SIG-M5 (cell line): Measurements from ENCODE around the gene DCST2.

Experiments
- DNase-seq: peaks from one replicate; lab custom pipeline; 2025; lab: John Stamatoyannopoulos, UW

The DCST2 gene

DNA sequence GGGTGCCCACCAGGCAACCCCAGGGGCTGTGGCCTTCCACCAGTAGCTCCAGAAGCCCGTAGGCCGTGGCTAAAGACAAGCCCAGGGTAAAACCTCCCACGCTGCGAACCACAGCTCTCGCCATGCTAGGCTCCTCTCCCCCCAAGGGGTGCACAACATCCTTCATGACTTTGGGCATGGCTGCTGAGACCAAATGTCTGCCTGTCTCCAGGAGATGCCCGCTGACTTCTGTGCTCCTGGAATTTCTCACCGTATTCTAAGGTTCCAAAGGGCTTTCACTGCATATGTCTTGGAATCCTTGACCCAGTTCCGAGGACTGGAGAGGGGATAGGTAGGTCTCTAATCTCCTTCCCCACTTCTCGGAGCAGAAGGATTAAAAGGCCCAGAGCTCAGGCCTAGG is at the start of gene DCST2, which contains the start of gene DCST1:
Gene DCST2, minus strand, starts transcription at position 258 of the 400 bp plus-strand sequence. Its CDS starts 80 bp downstream, at position 178.
Gene DCST1, plus strand, starts transcription at position 301 of the 400 bp plus-strand sequence. CDS start 213 bp downstream, outside the sequence.
- no peak for DNase-seq

DNA sequence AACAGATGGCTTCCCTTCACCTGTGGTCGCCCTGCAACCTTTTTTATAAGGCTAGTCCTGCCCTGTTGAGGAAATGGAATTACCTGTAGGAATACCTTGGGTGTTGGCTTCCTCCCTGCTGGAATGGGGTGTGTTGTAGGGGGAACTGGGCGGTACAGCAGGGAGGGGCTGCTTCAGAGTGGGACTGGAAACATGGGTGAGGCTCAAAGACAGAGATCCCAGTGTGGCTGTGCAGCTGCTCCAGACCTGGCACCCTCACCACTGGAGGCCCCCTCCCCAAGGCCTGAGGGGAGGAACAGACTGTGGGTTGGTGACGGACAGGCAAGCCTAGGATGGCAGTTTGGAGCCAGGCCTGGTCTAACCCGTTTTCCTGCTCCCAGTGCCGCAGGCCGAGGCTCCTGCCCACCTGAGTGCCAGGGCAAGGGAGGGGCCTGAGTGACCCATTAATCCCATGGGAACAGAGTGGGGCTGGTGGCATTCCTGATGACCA is 49.5 kb upstream of the DCST2 start:
- no peak for DNase-seq

DNA sequence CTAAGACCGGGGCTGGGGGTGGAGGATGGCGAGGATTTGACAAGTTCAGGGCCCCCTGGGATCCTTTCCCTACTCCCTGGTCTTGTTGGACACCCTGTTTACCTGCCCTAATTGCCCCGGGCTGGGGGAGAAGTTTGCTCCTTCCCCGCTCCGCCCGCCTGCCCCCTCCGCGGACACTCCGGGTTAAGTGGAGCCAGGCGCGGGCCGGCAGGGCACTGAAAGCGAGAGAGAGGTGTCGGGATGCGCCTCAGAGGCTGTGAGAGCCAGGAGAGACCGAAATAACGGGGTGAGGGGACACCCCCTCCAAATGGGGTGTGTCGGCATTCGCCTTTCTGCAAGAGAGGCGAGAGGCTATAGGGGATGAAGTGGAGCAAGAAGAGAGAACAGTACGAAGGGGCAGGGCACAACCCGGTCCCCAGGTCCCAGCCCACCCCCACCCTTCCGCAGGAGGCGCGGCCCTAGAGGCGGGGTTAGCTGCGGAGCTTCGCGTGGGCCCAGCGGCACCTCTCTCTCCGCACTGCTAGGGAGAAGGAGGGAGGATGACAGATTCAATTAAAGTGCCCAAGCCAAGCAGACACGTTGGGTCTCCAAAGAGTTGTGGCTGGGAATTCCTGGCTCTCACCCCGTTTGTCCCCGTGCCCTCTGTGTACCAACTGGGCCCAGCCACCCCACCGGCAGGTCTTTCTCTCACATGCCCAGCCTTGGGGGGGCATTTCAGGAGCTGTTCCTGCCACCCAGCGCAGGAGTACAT is 48.9 kb upstream of the DCST2 start:
- no peak for DNase-seq

DNA sequence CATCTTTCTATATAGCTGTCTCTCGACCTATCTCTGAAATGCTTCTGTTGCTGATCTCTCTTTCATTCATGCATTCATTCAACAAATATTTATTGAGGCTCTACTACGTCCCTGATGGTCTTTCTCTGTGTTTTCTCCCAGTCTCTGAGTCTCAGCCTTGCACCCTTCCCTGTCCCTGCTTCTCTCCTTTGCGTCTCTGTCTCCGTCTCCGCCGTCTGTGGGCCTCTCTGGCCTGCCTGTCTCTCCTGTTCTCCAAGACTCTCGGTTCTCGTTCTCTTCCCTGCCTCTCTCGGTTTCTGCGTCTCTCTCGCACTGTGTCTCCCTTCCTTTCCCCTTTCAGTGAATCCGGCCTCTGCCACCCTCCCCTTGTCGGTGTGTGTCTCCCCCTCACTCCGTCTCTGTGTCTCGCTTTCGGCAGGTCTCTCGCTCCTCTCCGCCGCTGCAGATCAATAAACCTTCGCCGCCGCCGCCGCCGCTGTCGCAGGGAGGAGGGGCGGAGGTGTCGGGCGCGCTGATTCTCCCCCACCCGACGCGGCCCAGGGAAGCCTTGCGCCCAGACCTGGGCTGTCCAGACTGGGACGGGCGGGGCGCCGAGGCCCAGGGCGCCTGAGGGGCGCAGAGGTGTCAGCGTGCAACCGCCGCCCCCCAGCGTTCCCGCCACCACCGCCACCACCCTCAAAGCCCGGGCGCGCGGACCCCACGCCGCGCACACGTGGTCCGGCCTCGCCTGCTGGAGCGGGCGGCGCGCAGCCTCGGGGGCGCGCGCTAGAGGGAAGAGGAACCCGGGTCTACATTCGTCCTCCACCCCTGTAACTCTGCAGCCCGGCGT is 48.1 kb upstream of the DCST2 start:
- no peak for DNase-seq

DNA sequence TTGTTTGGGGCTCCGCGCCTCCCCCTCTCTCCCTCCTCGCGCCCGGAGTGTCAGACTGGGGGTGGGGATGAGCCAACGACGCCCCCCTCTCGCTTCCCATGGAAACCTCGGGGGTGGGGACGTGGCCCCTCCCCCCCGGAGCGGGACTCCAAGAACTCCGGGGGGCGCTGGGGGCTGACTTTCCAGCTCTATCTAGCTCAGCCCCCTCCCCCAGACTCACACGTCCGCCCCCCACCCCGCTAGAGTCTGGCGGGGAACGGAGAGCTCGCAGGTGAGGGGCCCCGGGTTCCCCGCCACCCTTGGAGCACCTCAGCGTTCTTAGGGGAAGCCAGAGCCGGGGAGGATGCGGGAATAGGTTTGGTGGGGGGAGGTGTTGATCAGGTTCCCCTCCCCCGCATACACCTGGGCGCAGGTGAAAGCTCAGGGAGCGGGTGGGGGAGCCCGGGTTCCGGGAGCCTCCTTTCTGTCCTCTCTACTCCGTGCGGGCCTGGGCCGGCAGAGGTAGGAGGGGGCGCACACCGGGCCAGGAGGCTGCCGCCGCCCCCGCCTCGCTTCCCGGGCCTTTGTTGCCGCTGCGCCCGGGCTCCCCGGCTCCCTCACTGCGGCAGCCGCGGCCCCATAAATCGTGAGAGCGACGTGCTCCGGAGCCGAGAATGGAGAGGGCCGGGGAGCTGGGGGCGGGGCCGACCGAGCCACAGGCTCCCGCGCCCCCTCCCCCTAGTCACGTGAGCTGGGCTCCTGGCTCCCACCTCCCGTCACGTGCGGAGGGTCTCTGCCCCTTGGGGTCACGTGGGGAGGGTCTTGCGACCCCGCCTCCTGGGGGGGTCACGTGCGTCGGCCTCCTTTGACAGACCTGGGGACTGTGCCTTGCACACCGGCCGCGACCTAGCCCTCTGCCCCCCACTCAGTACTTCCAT is 47.0 kb upstream of the DCST2 start:
- no peak for DNase-seq

DNA sequence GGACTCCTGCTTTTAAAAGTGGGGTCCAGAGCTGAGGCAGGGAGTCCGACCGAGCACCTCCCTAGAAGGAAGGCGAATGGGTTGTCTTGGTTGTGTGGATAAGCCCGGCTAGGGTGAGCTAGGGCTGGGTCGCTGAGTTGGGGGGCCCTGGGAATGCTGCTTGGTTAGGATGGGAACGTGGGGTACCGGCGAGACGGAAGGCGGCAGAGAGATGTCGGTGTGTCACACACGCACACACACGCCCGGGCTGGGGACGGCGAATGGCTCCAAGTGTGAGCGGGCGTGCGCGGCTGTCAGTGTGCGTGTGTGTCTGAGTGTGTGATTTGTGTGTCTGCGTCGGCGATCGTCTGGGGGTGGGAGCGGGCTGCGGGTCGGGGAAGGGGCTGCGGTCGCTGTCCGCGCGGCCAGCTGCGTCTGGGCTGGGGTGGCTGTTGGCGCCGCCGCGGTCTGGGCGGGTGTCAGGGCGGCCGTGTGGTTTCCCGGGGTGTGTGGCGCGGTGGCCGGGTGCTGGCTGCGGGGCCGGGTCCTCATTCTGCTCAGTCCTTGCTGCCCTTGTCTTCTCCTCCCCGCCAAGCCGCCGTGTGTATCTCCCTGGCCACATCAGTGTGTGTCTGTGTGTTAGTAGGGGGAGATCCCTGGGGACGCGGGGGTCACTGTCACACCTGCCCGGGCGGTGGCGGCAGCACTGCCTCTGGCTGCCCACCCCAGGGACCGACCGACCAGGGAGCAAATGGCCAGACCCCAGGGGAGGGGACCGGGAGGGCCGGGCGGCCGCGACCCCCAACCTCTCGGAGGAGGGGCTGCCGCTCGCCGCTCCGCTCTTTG is 46.1 kb upstream of the DCST2 start:
- no peak for DNase-seq

DNA sequence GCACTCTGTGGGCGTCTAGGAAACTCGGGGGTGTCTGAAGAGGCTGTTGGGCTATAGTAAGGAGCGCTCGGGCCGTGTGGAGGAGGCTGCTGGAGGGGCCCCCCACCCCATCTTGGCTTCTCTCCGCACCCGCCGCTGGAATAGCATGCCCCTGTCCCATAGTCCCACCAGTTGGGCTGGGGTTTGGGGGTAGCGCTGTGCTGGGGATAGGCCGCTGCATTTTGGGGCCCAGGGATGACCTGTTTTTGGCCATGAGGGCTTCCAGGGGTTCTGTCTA is 45.6 kb upstream of the DCST2 start:
- no peak for DNase-seq

DNA sequence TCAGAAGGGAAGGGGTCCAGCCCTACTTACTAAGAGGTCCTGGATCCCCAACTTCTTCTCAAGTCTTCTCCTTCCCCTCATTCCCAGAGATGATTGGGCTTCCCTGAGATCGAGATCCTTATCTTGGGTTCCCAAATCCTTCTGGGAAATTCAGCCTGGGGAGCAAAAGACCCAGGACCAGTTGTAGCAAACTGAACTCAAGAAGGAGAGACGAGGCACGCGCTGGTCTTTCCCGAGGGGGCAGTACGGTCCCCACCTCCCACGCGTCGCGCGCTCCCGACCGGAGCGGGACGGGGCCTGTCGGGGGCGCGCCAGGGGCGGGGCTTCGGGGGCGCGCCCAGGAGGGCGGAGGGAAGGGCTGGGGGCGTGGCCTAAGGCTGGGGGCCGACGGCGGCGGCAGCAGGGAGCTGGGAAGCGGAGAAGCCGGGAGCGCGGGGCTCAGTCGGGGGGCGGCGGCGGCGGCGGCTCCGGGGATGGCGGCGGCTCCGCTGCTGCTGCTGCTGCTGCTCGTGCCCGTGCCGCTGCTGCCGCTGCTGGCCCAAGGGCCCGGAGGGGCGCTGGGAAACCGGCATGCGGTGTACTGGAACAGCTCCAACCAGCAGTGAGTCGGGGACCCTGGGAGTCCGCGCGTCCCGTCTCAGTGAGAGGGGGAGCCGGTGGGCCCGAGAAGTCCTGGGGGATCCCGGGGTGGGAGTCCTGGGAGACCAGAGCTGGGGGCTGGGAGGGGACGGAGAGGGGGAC is 45.1 kb upstream of the DCST2 start, which contains the start of gene EFNA3:
Gene EFNA3, plus strand, starts transcription at position 369 of the 741 bp plus-strand sequence. Its CDS starts 105 bp downstream, at position 474.
- no peak for DNase-seq

DNA sequence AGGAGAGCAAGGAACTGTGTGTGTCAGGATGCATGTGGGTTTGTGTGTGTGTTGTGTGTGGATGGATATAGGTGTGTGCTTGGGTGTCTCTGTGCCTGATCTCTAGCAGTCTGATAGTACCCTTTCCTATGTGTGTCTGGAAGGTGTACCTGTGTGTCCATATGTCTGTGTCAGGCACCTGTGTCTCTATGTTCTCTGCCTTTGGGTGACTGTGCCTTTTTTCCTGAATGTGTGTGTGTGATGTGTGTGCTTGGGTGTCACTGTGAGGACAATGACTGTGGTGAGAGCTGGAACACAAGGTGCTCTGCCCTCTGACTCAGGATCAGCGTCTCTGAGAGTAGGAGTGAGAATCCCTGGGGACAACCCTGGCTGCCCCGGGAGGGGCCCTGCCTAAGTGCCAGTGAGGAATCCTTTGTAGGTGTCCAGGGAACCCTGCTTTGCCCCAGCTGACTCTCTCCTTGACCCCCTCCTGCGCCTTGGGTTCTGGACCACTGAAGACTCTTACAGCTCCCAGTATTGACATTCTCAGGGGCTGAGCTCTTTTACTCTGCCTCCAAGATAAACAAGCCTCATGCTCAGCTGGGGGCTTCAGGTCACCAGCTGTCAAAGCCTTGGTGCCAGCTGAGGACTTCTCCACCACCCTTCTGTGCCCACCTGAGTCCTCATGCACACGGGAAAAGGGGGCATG is 44.3 kb upstream of the DCST2 start:
- DNase-seq = no peak

DNA sequence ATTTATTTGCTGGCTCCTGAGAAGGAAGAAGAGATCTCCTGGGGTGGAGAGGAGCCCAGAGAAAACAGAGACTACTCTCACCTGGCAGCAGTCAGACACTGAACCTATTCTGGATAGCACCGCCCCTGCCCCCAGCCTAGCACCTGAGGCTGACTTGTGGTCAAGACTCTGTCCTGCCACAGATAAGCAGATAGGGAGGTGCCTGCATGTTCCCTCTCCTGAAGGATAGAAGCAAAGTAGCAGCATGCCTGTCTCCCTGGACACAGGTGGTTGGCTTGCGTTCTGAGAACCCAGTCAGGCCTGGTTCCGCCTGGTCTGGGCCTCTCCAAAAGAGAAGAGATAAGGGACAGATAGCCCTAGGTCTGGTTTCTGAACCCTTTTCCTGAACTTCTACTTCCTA is 43.8 kb upstream of the DCST2 start:
- DNase-seq = no peak

DNA sequence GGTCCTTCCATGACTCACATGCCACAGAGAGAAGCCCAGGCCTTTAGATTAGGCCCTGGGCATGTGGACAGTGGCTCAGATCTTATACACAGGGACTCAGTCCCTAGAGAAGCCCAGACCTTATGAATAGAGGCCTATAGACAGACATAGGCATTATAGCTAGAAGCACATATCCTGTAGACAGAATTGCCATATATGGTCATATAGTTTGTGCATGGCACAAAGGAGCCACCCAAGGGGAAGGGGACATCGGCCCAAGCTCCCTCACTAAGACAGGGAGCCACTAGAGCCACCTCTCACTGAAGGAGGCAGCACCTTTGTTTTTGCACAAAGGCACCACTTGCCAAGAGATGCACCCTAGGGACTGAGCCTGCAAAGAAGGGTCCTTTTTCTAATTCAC is 42.8 kb upstream of the DCST2 start:
- no peak for DNase-seq

DNA sequence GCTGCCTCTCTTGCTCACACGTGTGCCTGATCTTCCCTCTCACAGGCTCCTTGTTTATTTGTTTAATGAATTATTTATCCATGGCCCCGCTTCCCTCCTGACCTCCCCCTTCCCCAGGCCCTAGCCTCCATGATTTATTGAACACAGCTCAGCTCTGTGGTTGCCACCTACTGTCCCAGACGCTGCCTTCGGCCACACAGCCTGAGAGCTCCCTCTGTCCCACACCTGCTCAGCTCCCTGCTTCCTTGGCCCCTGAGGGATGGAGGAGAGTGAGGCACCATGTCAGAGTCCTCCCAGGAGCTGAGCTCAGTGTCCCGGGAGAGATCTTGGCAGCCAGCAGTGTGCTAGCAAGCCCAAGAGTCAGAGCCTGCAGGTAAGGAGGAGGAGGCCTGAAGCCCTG is 42.0 kb upstream of the DCST2 start:
- DNase-seq = no peak

DNA sequence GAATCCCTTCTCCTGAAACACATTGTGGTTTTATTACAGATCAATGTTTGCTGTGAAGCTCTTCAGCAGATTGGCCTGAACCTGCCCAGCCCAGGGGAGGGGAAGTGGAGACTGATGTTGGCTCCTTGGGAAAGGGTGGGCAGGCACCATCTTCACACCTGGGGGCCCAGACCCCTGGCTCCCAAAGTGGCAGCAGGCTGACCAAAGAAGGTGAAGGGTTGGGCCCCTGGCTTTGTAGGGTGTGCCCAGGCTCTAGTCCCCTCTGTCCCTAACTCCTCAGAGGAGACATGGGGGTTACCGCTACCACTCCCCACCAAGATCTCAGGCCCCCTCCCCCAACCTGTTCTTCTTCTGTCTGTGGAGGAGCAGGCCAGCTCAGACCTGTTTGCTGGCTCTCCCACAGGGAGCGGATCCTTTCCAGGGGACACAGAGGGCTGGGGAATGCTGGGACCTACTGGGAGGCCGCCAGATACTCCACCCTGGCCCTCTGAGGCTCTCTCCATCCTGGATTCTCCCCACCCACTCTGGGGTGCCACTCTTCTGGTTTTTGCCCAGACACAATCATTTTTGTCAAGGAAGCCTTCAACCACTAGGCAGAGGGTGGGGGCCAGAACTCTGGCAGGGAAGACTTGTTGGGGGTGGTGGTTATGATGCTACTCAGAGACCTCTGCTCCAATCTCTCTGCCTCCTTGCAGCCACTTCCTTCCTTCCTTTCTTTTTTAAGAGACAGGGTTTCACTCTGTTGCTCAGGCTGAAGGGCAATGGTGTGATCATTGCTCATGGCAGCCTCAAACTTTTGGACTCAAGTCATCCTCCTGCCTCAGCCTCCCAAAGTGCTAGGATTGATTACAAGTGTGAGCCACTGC is 40.0 kb upstream of the DCST2 start:
- no peak for DNase-seq

DNA sequence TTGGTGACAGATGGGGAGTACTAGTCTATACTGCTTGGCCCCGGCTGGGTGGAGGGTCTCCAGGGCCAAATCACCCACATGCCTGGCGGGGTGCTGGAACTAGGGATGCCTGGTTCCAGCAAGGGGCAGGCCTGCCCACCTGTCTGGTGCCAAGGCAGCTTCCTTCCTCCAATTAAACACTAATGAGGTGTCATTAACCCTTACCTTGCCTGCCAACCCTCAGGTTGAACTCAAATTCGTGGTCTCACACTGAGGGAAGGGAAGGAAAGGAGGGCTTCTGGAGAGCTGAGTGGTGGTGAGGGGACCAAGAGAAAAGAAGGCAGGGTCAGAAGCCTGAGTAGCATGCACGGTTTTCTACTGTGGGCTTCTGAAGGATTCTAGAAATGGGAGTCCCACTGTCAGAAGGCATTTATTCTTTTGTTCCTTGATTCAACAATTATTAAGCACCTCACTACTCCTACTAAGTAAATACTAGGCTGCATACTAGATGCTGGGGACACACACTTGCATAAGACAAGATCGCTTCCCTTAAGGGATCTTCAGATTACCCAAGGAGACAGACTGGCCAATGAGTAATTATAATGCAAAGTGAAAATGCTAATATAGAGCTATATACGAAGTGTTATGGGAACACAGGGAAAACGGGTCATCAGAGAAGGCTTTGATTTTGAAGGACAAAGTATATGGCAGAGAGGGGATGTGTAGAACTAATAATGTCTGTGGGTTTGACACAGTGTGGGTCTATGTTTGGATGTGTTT is 39.1 kb upstream of the DCST2 start:
- no peak for DNase-seq

DNA sequence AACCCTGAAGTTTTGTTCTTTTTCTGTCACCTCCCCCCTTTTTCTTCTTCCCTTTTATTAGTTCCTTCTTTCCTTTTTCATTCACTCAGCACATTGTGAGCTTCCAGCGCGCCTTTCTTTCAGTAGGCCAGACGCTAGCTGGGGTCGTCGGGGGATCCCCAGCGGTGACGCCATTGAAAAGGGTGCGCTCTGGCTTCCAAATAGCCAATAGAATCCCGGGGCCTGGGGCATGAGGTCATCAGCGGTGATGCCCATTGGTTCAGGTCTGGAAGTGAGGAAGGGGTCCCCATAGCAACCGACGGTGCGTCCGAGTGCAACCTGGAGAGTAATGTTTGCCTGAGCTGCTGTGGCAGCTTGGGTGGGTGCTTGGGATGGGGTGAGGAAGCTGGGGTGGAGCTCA is 38.1 kb upstream of the DCST2 start:
- DNase-seq = no peak

DNA sequence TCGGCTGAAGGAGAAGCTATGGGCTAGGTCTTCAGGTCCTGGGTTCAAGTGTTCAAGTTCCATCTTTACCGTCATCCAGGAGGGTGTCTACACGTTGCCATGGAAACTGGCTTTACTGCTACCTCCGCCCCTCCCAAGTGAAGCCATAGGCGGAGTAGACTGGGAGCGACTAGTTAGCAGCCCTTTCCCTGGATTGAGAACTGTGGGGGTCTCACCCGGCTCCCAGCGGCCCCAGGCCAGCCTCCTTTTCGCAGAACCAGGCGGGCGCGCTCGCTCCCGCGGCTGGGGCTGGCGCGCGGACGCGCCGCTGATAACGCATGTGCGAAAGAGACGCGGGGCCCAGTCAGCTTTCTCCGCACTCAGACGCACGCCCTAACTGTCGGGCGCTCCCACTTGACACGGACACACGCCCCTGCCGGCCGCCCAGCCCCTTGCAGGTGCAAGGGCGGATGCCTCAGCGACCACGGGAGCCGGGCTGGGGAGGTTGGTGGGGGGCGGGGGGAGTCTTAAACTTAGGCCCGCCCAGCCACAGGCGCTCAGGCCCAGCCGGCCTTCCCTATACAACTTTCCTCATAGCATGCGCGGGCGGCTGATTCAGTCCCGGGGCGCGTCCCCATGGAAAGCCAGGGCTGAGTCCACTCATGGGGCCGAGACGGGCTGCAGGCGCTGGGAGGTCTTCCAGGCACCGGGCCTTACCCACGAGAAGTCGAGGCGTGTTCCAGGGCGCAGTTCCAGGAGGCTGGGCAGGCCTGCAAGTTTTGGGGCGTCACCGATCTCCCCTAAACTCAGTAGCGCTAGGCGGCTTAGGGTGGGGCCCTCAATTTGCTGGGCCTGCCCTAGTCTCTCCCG is 37.4 kb upstream of the DCST2 start:
- DNase-seq = no peak

DNA sequence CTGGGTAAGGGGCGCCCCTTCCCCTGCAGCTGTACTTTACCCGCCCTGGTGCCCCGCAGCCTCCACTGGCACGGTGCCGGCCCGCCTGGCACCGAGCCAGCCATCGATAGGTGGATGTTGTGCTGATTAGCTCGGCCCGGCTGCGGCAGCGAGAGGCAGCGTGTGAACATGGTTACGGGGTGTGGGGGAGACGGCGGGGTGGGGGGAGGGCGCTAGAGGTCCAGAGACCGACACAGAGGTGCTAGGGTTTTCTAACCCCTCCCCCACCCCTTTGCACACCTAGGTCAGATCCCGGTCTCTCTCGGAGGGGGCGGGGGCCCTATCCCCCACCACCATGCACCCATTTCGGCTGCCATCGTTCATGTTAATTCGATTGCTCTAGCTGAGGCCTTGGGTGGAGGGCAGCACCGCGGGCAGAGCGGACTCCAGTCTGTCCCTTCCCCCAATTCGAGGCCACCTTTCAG is 36.6 kb upstream of the DCST2 start:
- no peak for DNase-seq
